HEK293 (cell line): ENCODE results near the gene COL7A1.

ENCODE experiments used
- ATF2 ChIP-seq: fragments of 450-650 bp; formaldehyde crosslinking; IDR thresholded peaks from 2 replicates; pipeline ENCODE4 v1.5.1; 2016; ENCODE audit warnings: missing biosample characterization, missing genetic modification characterization, low read depth
- BCL11A ChIP-seq: fragments of 450-650 bp; formaldehyde crosslinking; IDR thresholded peaks from 2 replicates; pipeline ENCODE4 v1.5.1; 2016; ENCODE audit warnings: low read depth, missing biosample characterization, missing genetic modification characterization
- BCL6B ChIP-seq: fragments of 450-650 bp; formaldehyde crosslinking; IDR thresholded peaks from 2 replicates; pipeline ENCODE4 v1.5.1; 2017; ENCODE audit warnings: missing biosample characterization, missing genetic modification characterization
- CTCF ChIP-seq: fragments of 450-650 bp; formaldehyde crosslinking; IDR thresholded peaks from 2 replicates; pipeline ENCODE4 v1.5.1; 2016; ENCODE audit warnings: missing biosample characterization, missing genetic modification characterization
- ZBTB1 ChIP-seq: fragments of 450-650 bp; formaldehyde crosslinking; IDR thresholded peaks from 2 replicates; pipeline ENCODE4 v1.5.1; 2016; ENCODE audit warnings: missing biosample characterization, missing genetic modification characterization
- ZBTB10 ChIP-seq: fragments of 450-650 bp; formaldehyde crosslinking; IDR thresholded peaks from 2 replicates; pipeline ENCODE4 v1.5.1; 2016; ENCODE audit warnings: missing biosample characterization, missing genetic modification characterization
- ZBTB11 ChIP-seq: fragments of 450-650 bp; formaldehyde crosslinking; conservative IDR thresholded peaks from 2 replicates; pipeline ENCODE4 v1.5.1; 2016; ENCODE audit warnings: low read depth, missing biosample characterization, missing genetic modification characterization
- ZNF274 ChIP-seq, 2 experiments: fragments of 200-500 bp in 1 of 2; fragments of 450-650 bp in 1 of 2; sonication (Bioruptor generic) in 1 of 2; formaldehyde crosslinking in 1 of 2; IDR thresholded peaks; 2 replicates each; pipeline versions ENCODE4 v1.5.1 to v1.6.1; 2014 to 2016; ENCODE audit warnings: borderline replicate concordance in 1 of 2, inconsistent platforms in 1 of 2, low read length in 1 of 2, missing biosample characterization in 1 of 2, missing genetic modification characterization in 1 of 2
- ZNF580 ChIP-seq: fragments of 450-650 bp; formaldehyde crosslinking; IDR thresholded peaks from 2 replicates; pipeline ENCODE4 v1.5.1; 2016; ENCODE audit warnings: missing biosample characterization, missing genetic modification characterization
- ZNF837 ChIP-seq: fragments of 450-650 bp; formaldehyde crosslinking; IDR thresholded peaks from 2 replicates; pipeline ENCODE4 v1.5.1; 2016; ENCODE audit warnings: missing biosample characterization, missing genetic modification characterization

- no peak for TF ChIP-seq ZBTB11 (tag by site-specific recombination)
- TF ChIP-seq ATF2 (tag by site-specific recombination): no peak
- TF ChIP-seq CTCF (tag by site-specific recombination): no peak
- no peak for TF ChIP-seq ZNF580 (tag by site-specific recombination)
- TF ChIP-seq ZBTB10: no peak
- TF ChIP-seq BCL6B (tag by site-specific recombination): no peak
- no peak for TF ChIP-seq BCL11A
- TF ChIP-seq ZBTB1 (tag by site-specific recombination): no peak
- TF ChIP-seq ZNF837: no peak
- TF ChIP-seq ZNF274 (IDR thresholded peaks at IDR 0.05; ENCODE audit: low read length): no peak
- TF ChIP-seq ZNF274 (tag by site-specific recombination; IDR thresholded peaks at IDR 0.05; ENCODE audit: borderline replicate concordance): no peak
Measured at GRCh38 chr3:48552111-48552951, 42.8 kb downstream of the COL7A1 start.
